IPS-20b (cell line): ENCODE data around the gene ATF6.
A peak's percentile ranks its signal among the peaks of the same experiment; 100 is the strongest.

Experiments used
- H3K27ac ChIP-seq: one replicate; pipeline ENCODE4 v1.5.1; 2013; ENCODE audit warnings: low read length
- H3K27me3 ChIP-seq: 2 replicates; pipeline ENCODE4 v1.6.1; 2013; ENCODE audit warnings: mild to moderate bottlenecking, low read length, inconsistent platforms; ENCODE audit not compliant: insufficient read depth
- H3K36me3 ChIP-seq: 2 replicates; pipeline ENCODE4 v1.6.1; 2013; ENCODE audit warnings: low read depth, mild to moderate bottlenecking, inconsistent platforms, low read length, moderate library complexity; ENCODE audit not compliant: insufficient read depth
- H3K4me1 ChIP-seq: 2 replicates; pipeline ENCODE4 v1.6.1; 2013; ENCODE audit warnings: mild to moderate bottlenecking, control low read depth, inconsistent platforms, low read length, moderate library complexity; ENCODE audit not compliant: insufficient read depth
- H3K4me3 ChIP-seq: 2 replicates; pipeline ENCODE4 v1.5.1; 2013; ENCODE audit warnings: mild to moderate bottlenecking, low read length, inconsistent platforms
- H3K9ac ChIP-seq: 2 replicates; pipeline ENCODE4 v1.6.1; 2013; ENCODE audit warnings: low read depth, mild to moderate bottlenecking, inconsistent platforms, low read length, moderate library complexity
- H3K9me3 ChIP-seq: 2 replicates; pipeline ENCODE4 v1.6.1; 2013; ENCODE audit warnings: mild to moderate bottlenecking, low read depth, low read length, inconsistent platforms; ENCODE audit not compliant: insufficient read depth

Gene ATF6

DNA sequence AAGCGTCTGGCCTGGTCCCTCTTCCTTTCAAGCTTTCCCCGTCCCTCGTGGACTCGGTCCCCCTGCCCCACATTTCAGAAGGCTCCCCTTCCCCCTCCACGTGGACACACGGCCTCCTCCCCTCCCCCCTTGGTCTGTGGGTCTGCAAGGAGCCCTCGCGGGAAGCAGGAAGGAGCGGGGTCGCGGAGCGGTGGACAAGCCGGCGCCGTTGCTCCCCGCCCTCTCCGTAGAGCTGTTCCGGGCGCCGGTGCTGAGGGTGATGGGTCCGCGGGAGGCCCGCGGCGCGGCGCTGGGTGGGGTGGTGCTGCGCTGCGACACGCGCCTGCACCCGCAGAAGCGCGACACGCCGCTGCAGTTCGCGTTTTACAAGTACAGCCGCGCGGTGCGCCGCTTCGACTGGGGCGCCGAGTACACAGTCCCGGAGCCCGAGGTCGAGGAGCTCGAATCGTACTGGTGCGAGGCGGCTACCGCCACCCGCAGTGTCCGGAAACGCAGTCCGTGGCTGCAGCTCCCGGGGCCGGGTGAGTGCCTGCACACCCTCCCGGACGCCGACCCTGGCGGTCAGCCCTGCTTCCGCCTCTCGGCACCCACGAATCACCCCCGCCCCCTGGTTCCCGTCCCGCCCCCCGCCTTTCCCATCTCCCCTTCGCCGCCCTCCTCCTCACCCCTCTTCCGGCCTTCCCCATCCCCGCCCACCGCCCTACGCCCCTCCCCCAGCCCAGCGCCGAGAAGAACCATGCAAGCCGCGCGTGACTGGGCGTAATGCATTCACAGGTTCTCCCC, 39.5 kb upstream of the ATF6 start:
- Histone ChIP-seq H3K9me3 (no peaks in the 10 kb centered on the region), H3K4me3 (peak overlapping the region; percentile 91), H3K27ac (no peak overlapping the region), H3K27me3 (peaks cover 62% of the 10 kb centered on the region), H3K36me3 (no peaks in the 10 kb centered on the region), H3K4me1 (peaks cover 4% of the 10 kb centered on the region; the same call in 1 of the 2 replicates), H3K9ac (peak overlapping the region; percentile 89)

DNA sequence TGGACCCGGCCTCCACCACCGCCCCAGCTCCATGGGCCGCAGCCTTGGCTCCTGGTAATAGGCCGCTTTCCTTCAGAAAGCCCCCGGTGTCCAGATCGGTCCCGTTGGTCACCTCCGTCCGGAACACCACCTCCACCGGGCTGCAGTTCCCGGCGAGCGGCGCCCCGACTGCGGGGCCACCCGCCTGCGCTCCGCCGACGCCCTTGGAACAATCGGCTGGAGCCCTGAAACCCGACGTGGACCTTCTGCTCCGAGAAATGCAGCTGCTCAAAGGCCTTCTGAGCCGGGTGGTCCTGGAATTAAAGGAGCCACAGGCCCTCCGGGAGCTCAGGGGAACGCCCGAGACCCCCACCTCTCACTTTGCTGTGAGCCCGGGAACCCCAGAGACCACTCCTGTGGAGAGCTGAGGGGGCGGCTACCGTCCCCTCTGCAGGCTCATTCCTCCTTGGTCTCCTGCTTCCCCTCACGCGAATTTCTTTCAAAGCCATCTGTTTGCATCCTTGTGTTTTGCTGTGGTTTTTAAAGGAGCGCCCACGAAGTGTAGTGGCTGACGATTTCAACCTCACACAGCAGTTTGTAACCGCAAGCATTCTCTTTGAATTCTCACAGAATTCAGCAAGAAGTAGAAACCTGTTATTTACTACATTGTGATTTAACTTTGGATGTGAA, 38.7 kb upstream of the ATF6 start:
- H3K4me1 ChIP-seq, result peaks cover 4% of the 10 kb centered on the region; the same call in 1 of the 2 replicates
- H3K27ac ChIP-seq, result peak overlapping the region; percentile 43
- H3K36me3 ChIP-seq, result no peaks in the 10 kb centered on the region
- peak overlapping the region; percentile 91 for H3K4me3 ChIP-seq
- peak overlapping the region; percentile 89 for H3K9ac ChIP-seq
- peaks cover 61% of the 10 kb centered on the region for H3K27me3 ChIP-seq
- H3K9me3 ChIP-seq, result no peaks in the 10 kb centered on the region

DNA sequence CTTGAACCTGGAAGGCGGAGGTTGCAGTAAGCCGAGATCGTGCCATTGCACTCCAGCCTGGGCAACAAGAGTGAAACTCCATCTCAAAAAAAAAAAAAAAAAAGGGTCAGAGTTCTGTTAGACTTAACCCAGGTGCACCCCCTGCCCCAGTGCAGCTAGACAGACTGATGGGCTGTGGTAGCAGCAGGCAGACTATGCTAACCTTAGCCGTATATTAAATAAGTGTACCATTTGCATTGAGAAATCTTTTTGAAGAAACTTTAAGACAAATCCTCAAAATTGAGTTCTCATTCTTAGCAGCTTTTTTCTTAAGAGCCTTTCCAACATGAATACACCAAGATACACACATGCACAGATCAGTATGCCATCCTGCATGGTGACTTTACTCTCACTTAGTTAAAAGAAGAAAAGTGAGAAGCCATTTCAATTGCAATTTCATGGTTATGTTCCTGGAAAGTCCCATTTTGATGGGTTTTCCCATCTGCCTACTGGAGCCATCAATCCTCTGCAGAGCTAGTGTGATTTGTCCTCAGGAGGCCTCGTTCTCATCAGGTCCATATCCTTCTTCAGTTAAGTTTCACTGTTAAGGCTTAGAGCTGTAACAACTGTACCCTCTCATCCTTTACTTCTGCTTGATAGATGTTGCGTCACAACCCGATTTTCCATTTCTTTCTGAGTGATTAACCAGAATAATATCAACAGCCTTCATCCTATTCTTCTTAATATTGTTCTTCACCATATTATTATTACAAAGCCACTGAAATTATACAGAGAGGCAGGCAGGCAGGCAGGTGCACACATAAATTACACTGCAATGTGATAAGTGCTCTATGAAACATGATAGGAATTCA, 37.5 kb upstream of the ATF6 start:
- H3K9me3 ChIP-seq, result no peaks in the 10 kb centered on the region
- H3K27me3 ChIP-seq, result peaks cover 49% of the 10 kb centered on the region
- H3K36me3 ChIP-seq, result no peaks in the 10 kb centered on the region
- H3K4me1 ChIP-seq, result peaks cover 4% of the 10 kb centered on the region; the same call in 1 of the 2 replicates
- no peak overlapping the region for H3K9ac ChIP-seq
- no peak overlapping the region for H3K4me3 ChIP-seq
- no peak overlapping the region for H3K27ac ChIP-seq

- H3K9me3 ChIP-seq, result no peaks in the 10 kb centered on the region
- H3K36me3 ChIP-seq, result no peaks in the 10 kb centered on the region
- no peak overlapping the region for H3K9ac ChIP-seq
- H3K27me3 ChIP-seq, result peaks cover 34% of the 10 kb centered on the region
- H3K4me1 ChIP-seq, result peaks cover 4% of the 10 kb centered on the region; the same call in 1 of the 2 replicates
- H3K27ac ChIP-seq, result no peak overlapping the region
- H3K4me3 ChIP-seq, result no peak overlapping the region
These were observed 36.0 kb upstream of the ATF6 start for GRCh38 chr1:161730050-161730564.

- Histone ChIP-seq H3K9me3 (no peaks in the 10 kb centered on the region), H3K9ac (no peak overlapping the region), H3K27ac (no peak overlapping the region), H3K27me3 (peaks cover 22% of the 10 kb centered on the region), H3K4me3 (no peak overlapping the region), H3K36me3 (no peaks in the 10 kb centered on the region), H3K4me1 (peaks cover 6% of the 10 kb centered on the region; the same call in 1 of the 2 replicates)
These were observed 34.9 kb upstream of the ATF6 start for GRCh38 chr1:161731241-161731640.

GRCh38 chr1:161731981-161732718, 34.0 kb upstream of the ATF6 start:
- Histone ChIP-seq H3K9ac (no peak overlapping the region), H3K4me1 (peaks cover 13% of the 10 kb centered on the region; the same call in 1 of the 2 replicates), H3K9me3 (no peaks in the 10 kb centered on the region), H3K27ac (no peak overlapping the region), H3K27me3 (peaks cover 17% of the 10 kb centered on the region; the same call in 1 of the 2 replicates), H3K36me3 (no peaks in the 10 kb centered on the region), H3K4me3 (no peak overlapping the region)

- Histone ChIP-seq H3K4me1 (peaks cover 22% of the 10 kb centered on the region), H3K9me3 (no peaks in the 10 kb centered on the region), H3K9ac (no peak overlapping the region), H3K4me3 (no peak overlapping the region), H3K27ac (no peak overlapping the region), H3K36me3 (no peaks in the 10 kb centered on the region), H3K27me3 (peaks cover 6% of the 10 kb centered on the region; the same call in 1 of the 2 replicates)
These were observed 32.6 kb upstream of the ATF6 start for GRCh38 chr1:161733526-161733925.

DNA sequence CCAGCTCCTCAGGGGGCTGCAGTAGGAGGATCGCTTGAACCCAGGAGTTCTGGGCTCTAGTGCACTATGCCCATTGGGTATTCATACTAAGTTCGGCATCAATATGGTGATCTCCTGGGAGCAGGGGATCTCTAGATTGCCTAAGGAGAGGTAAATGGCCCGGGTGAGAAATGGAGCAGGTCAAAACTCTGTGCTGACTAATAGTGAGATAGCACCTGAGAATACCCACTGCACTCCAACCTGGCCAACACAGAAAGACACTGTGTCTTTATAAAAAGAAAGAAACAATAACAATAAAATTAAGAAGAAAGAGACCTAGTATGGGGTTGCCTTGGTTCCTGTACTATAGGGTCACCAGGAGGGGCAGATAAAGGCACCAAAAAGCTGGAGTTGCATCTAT, 30.3 kb upstream of the ATF6 start:
- Histone ChIP-seq H3K9ac (no peak overlapping the region; the same call in 1 of the 2 replicates), H3K9me3 (no peaks in the 10 kb centered on the region), H3K27me3 (0 out of 2 replicates have a peak, but pooled peaks cover 4% of the 10 kb centered on the region), H3K4me1 (peaks cover 18% of the 10 kb centered on the region), H3K36me3 (no peaks in the 10 kb centered on the region), H3K4me3 (no peak overlapping the region), H3K27ac (no peak overlapping the region)

- Histone ChIP-seq H3K9me3 (no peaks in the 10 kb centered on the region), H3K36me3 (no peaks in the 10 kb centered on the region), H3K27ac (no peak overlapping the region), H3K4me3 (peak overlapping the region; percentile 3; the same call in 1 of the 2 replicates), H3K4me1 (peaks cover 18% of the 10 kb centered on the region), H3K9ac (peak overlapping the region; percentile 22; the same call in 1 of the 2 replicates), H3K27me3 (0 out of 2 replicates have a peak, but pooled peaks cover 4% of the 10 kb centered on the region)
These were observed 29.7 kb upstream of the ATF6 start for GRCh38 chr1:161736335-161736969.

GRCh38 chr1:161737625-161738024, 28.5 kb upstream of the ATF6 start:
- no peaks in the 10 kb centered on the region for H3K36me3 ChIP-seq
- no peaks in the 10 kb centered on the region for H3K27me3 ChIP-seq
- H3K27ac ChIP-seq, result no peak overlapping the region
- peaks cover 18% of the 10 kb centered on the region for H3K4me1 ChIP-seq
- H3K9ac ChIP-seq, result peak overlapping the region; percentile 60; the same call in 1 of the 2 replicates
- no peaks in the 10 kb centered on the region for H3K9me3 ChIP-seq
- H3K4me3 ChIP-seq, result peak overlapping the region; percentile 57
